Measurements from ENCODE around the gene CEP95.

DNA sequence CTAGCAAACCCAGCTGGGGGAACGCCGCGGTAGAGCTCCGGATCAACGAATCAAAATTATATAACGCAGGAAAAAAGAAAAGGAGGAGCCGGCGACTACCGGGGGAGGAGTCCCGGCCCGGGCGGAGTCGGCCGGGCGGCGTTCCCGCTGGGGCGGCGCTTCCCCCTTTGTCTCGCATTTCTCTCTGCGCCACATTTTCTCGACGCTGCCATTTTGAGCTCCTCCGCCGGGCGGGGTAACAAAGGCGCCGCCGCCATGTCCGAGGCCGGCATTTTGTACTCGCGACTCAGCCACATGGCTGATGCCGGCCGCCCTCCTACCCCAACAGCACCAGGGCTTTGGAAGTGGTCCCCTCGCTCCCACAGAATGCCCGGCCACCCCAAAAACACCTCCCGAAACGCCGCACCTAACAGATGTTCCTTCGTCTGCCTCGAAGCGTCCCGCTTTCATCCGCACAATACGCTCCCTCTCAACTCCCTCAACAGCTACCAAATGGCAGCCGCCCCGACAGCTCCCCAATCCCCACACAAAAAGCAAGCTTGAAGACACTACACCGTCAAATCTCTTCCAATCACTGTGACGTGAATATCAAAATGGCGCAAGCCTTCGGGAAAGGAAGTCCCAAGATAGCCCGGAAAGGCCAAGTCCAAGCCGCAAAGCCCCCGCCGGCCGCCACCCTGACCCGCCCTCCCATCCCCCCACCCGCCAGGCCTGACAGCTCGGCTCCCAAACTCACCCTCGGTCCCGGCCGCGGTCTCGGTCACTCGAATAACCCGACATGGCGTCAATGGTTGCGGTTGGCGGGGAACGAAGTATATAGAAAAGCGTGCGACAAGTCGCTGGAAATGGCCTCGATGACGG is 1.2 kb upstream of the CEP95 start:
- TF ChIP-seq, protein P1, sequence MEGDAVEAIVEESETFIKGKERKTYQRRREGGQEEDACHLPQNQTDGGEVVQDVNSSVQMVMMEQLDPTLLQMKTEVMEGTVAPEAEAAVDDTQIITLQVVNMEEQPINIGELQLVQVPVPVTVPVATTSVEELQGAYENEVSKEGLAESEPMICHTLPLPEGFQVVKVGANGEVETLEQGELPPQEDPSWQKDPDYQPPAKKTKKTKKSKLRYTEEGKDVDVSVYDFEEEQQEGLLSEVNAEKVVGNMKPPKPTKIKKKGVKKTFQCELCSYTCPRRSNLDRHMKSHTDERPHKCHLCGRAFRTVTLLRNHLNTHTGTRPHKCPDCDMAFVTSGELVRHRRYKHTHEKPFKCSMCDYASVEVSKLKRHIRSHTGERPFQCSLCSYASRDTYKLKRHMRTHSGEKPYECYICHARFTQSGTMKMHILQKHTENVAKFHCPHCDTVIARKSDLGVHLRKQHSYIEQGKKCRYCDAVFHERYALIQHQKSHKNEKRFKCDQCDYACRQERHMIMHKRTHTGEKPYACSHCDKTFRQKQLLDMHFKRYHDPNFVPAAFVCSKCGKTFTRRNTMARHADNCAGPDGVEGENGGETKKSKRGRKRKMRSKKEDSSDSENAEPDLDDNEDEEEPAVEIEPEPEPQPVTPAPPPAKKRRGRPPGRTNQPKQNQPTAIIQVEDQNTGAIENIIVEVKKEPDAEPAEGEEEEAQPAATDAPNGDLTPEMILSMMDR (IDR thresholded peaks at IDR 0.05 in 4 of 5, conservative IDR thresholded peaks at IDR 0.05 in 1 of 5) = peak in 2 of 5 experiments; percentile 3 to 17
- TF ChIP-seq POLR2A (IDR thresholded peaks at IDR 0.05) = peak; percentile 71 to 86
